Measurements from ENCODE around the gene ARL15.

GRCh38 chr5:53926026-53926425, 384.3 kb downstream of the ARL15 start:
- TF ChIP-seq CTCF (IDR thresholded peaks at IDR 0.05) (no peak), POLR2A (IDR thresholded peaks at IDR 0.05) (no peak)
